ENCODE measurements around the gene PLEKHO1. TPM values are rescaled to one million over a fixed set of nuclear protein-coding genes. Genes with fewer than 3 reads are reported as not detected.

Gene PLEKHO1
- total RNA-seq, 1 experiment from 2014 or later: 1.3 TPM

- CTCF ChIA-PET: interaction anchor here (0.6 kb wide), 1 partner anchor 422 kb away, joined by 4 read pairs; no protein-coding TSS in a partner anchor
- Histone ChIP-seq H3K4me2 (no peak overlapping the region), H4K20me1 (ENCODE audit: insufficient read depth) (no peaks in the 10 kb centered on the region), H3K9me2 (ENCODE audit: insufficient read depth) (no peaks in the 10 kb centered on the region), H3K4me1 (replicated peaks; ENCODE audit: insufficient read depth) (no peaks in the 10 kb centered on the region), H3F3A (ENCODE audit: insufficient read depth, low read depth) (no peaks in the 10 kb centered on the region), H3K27me3 (ENCODE audit: insufficient read depth, low read depth) (no peaks in the 10 kb centered on the region), H3K9me3 (ENCODE audit: insufficient read depth, low read depth) (no peaks in the 10 kb centered on the region), H3K36me3 (ENCODE audit: low read depth) (0 out of 2 replicates have a peak, but pooled peaks cover 5% of the 10 kb centered on the region), H3K4me3 (no peak overlapping the region), H2AFZ (no peak overlapping the region), H3K79me2 (ENCODE audit: low read depth) (no peaks in the 10 kb centered on the region), H3K27ac (no peak overlapping the region)
- no peak for DNase-seq
- POLR2A ChIA-PET (ENCODE audit: unreplicated experiment): no interaction called here
- intact Hi-C loops (cut with micrococcal nuclease; ENCODE audit: unreplicated experiment): no loop called here
- no TSS peak for BruUV-seq (replicated peaks)
- TF ChIP-seq CTCF (conservative IDR thresholded peaks at IDR 0.05) (no peak), EZH2 (IDR thresholded peaks at IDR 0.05; ENCODE audit: low read depth) (no peak)
Measured at GRCh38 chr1:150115121-150115520, 34.6 kb upstream of the PLEKHO1 start.

GRCh38 chr1:150118716-150119115 lies 31.0 kb upstream of the PLEKHO1 start:
- Histone ChIP-seq H3K4me2 (no peak overlapping the region), H2AFZ (no peak overlapping the region), H4K20me1 (ENCODE audit: insufficient read depth) (no peaks in the 10 kb centered on the region), H3K9me2 (ENCODE audit: insufficient read depth) (no peaks in the 10 kb centered on the region), H3K9me3 (ENCODE audit: insufficient read depth, low read depth) (no peaks in the 10 kb centered on the region), H3K79me2 (ENCODE audit: low read depth) (no peaks in the 10 kb centered on the region), H3K27me3 (ENCODE audit: insufficient read depth, low read depth) (no peaks in the 10 kb centered on the region), H3K36me3 (ENCODE audit: low read depth) (no peaks in the 10 kb centered on the region), H3K4me3 (no peak overlapping the region), H3K27ac (no peak overlapping the region), H3F3A (ENCODE audit: insufficient read depth, low read depth) (no peaks in the 10 kb centered on the region), H3K4me1 (replicated peaks; ENCODE audit: insufficient read depth) (peaks cover 10% of the 10 kb centered on the region; the same call in 1 of the 2 replicates)
- no peak for TF ChIP-seq CTCF (conservative IDR thresholded peaks at IDR 0.05)
- TF ChIP-seq EZH2 (IDR thresholded peaks at IDR 0.05; ENCODE audit: low read depth): no peak
- BruUV-seq (replicated peaks): no TSS peak
- intact Hi-C loops (cut with micrococcal nuclease; ENCODE audit: unreplicated experiment): no loop called here
- peak in 1 of 2 experiments; percentile 39 for DNase-seq
- POLR2A ChIA-PET (ENCODE audit: unreplicated experiment): no interaction called here
- CTCF ChIA-PET: no interaction called here

- no peaks in the 10 kb centered on the region for H3K27me3 ChIP-seq (ENCODE audit: insufficient read depth, low read depth)
- no TSS peak for BruUV-seq (replicated peaks)
- peak in 1 of 2 experiments; percentile 62 for DNase-seq
- H3F3A ChIP-seq (ENCODE audit: insufficient read depth, low read depth): no peaks in the 10 kb centered on the region
- no peak for TF ChIP-seq CTCF (conservative IDR thresholded peaks at IDR 0.05)
- no peak for TF ChIP-seq EZH2 (IDR thresholded peaks at IDR 0.05; ENCODE audit: low read depth)
- H3K79me2 ChIP-seq (ENCODE audit: low read depth): no peaks in the 10 kb centered on the region
- H3K9me2 ChIP-seq (ENCODE audit: insufficient read depth): no peaks in the 10 kb centered on the region
- no peak overlapping the region for H3K4me2 ChIP-seq
- no peaks in the 10 kb centered on the region for H3K36me3 ChIP-seq (ENCODE audit: low read depth)
- intact Hi-C loops (cut with micrococcal nuclease; ENCODE audit: unreplicated experiment): no loop called here
- H3K9me3 ChIP-seq (ENCODE audit: insufficient read depth, low read depth): no peaks in the 10 kb centered on the region
- H2AFZ ChIP-seq: no peak overlapping the region
- POLR2A ChIA-PET (ENCODE audit: unreplicated experiment): no interaction called here
- H3K4me3 ChIP-seq: no peak overlapping the region
- peaks cover 10% of the 10 kb centered on the region; the same call in 1 of the 2 replicates for H3K4me1 ChIP-seq (replicated peaks; ENCODE audit: insufficient read depth)
- CTCF ChIA-PET: interaction anchor here (0.6 kb wide), 1 partner anchor 18 kb away, joined by 17 read pairs; no protein-coding TSS in a partner anchor
- H3K27ac ChIP-seq: no peak overlapping the region
- H4K20me1 ChIP-seq (ENCODE audit: insufficient read depth): no peaks in the 10 kb centered on the region
Measured at GRCh38 chr1:150121236-150121862, 28.4 kb upstream of the PLEKHO1 start.
